Progenitor cell of endocrine pancreas (in vitro differentiated cells): ENCODE measurements around the gene TGFBR1. TPM values are rescaled to one million over a fixed set of nuclear protein-coding genes. Genes with fewer than 3 reads are reported as not detected.
A peak's percentile ranks its signal among the peaks of the same experiment; 100 is the strongest.

Experiments
- DNase-seq: peaks from one replicate; pipeline ENCODE4 v3.0.0; 2021; ENCODE audit warnings: low spot score; ENCODE audit not compliant: unreplicated experiment
- H3K27ac Mint-ChIP-seq: 2 replicates; pipeline ENCODE4 v1.8.0; 2021; ENCODE audit warnings: mild to moderate bottlenecking, moderate library complexity, mixed read lengths
- H3K27me3 Mint-ChIP-seq: 2 replicates; pipeline ENCODE4 v1.8.0; 2021; ENCODE audit warnings: mixed read lengths
- H3K36me3 Mint-ChIP-seq: 2 replicates; pipeline ENCODE4 v1.8.0; 2022; ENCODE audit warnings: mixed read lengths; ENCODE audit not compliant: insufficient read depth
- H3K4me1 Mint-ChIP-seq: 2 replicates; pipeline ENCODE4 v1.8.0; 2021; ENCODE audit warnings: low read depth, mixed read lengths
- H3K4me3 Mint-ChIP-seq: 2 replicates; pipeline ENCODE4 v1.8.0; 2021; ENCODE audit warnings: low read depth, mild to moderate bottlenecking, moderate library complexity, mixed read lengths
- H3K9me3 Mint-ChIP-seq: 2 replicates; pipeline ENCODE4 v1.8.0; 2021; ENCODE audit warnings: low read depth, mixed read lengths
- CTCF ChIP-seq: fragments of 200-600 bp; sonication (generic); IDR thresholded peaks from one replicate; pipeline ENCODE4 v1.5.0; 2021; ENCODE audit warnings: antibody characterized with exemption, mild to moderate bottlenecking; ENCODE audit not compliant: unreplicated experiment
- total RNA-seq: library from RNA; stranded (reverse); gene quantifications from 2 replicates; pipeline ENCODE4 v1.2.1, GENCODE V29; 2021

Gene TGFBR1
- total RNA-seq, 1 donor from 2014 or later = 93.8 TPM

DNA sequence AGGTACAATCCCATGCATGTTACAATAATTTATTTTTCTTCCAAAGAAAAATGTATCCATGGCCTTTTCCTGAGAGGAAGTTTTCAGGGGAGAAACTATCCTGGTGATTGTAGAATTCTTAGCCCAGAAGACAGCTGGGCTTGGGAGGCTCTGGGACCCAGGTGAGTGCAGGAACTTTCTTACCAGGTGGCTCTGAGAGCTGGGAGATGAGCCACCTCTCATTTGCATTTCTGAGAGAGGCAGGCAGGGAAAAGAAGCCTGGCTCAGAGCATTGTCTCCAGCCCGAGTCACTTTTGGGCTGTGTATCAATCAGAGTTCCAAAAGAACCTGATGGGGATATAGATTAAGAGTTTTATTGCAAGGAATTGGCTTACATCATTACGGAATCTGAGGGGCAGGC lies 64.2 kb downstream of the TGFBR1 start:
- Mint-ChIP-seq H3K36me3 (no peaks in the 10 kb centered on the region), H3K4me3 (no peak overlapping the region), H3K4me1 (peaks cover 83% of the 10 kb centered on the region), H3K27me3 (no peaks in the 10 kb centered on the region), H3K9me3 (no peaks in the 10 kb centered on the region), H3K27ac (peak overlapping the region; percentile 90)
- no peak for TF ChIP-seq CTCF
- no peak for DNase-seq

DNA sequence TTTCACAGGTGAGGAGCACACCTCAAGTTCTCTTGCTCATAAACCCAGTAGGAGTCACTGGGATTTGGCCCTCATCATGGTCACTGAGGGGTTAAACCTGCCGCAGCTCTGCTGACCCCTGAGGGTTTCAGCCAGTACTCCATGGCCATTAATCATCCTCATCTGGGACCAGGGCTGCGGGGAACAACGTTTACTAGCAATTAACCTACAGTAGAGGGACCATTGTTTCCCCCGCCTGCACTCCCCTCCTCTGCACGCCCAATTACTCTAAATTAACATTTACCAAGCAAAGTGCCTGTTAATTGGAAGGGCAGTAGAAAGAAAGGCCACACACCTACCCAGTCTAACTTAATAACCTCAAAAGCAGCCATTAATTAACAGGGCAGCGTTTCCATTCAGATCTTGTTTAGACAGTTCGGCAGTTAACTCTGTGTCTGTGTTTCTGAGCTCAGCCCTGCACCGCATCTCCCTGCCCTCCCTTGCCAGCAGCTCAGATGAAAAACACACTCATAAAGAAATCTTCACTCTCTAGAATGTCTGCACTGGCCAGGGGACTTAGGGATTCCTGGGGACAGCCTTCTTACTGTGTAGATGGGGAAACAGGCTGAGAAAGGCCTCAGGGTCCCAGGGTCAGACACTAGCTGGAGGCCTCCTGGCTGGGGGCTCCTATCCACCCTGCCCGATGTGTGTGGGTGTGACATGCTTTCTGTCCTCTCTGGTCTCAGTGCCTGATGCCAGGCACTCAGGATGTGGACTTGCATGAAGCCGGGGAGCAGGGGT lies 65.3 kb downstream of the TGFBR1 start:
- Mint-ChIP-seq H3K9me3 (no peaks in the 10 kb centered on the region), H3K27ac (peak overlapping the region; percentile 80), H3K27me3 (no peaks in the 10 kb centered on the region), H3K4me1 (peaks cover 80% of the 10 kb centered on the region), H3K36me3 (no peaks in the 10 kb centered on the region), H3K4me3 (peak overlapping the region; percentile 60)
- TF ChIP-seq CTCF = peak; percentile 60
- no peak for DNase-seq

GRCh38 chr9:99171225-99172123 lies 66.6 kb downstream of the TGFBR1 start:
- Mint-ChIP-seq H3K9me3 (no peaks in the 10 kb centered on the region), H3K27ac (peak overlapping the region; percentile 80)

GRCh38 chr9:99172124-99173091 lies 67.5 kb downstream of the TGFBR1 start:
- Mint-ChIP-seq H3K4me3 (peak overlapping the region; percentile 1), H3K4me1 (peaks cover 82% of the 10 kb centered on the region), H3K27me3 (no peaks in the 10 kb centered on the region), H3K27ac (peak overlapping the region; percentile 80), H3K36me3 (no peaks in the 10 kb centered on the region), H3K9me3 (no peaks in the 10 kb centered on the region)
- no peak for TF ChIP-seq CTCF
- DNase-seq = no peak

More at GRCh38 chr9:99171225-99172123, 66.6 kb downstream of the TGFBR1 start:
- no peaks in the 10 kb centered on the region for H3K36me3 Mint-ChIP-seq
- H3K4me1 Mint-ChIP-seq = peaks cover 80% of the 10 kb centered on the region
- peak overlapping the region; percentile 36 for H3K4me3 Mint-ChIP-seq
- no peak for TF ChIP-seq CTCF
- no peaks in the 10 kb centered on the region for H3K27me3 Mint-ChIP-seq
- DNase-seq = no peak
